KG1 (cell line): ENCODE measurements around the gene AGPAT4.

ENCODE experiments used
- DNase-seq: peaks from one replicate; lab custom pipeline; 2025; lab: John Stamatoyannopoulos, UW

Gene AGPAT4

GRCh38 chr6:161110028-161110779 is 163.7 kb downstream of the AGPAT4 start:
- DNase-seq, result no peak

- DNase-seq, result no peak
Observed at GRCh38 chr6:161109366-161109765, 164.5 kb downstream of the AGPAT4 start.

GRCh38 chr6:161108916-161109315 is 164.9 kb downstream of the AGPAT4 start:
- DNase-seq, result no peak

- DNase-seq, result no peak
Observed at GRCh38 chr6:161107779-161108730, 165.8 kb downstream of the AGPAT4 start.

- no peak for DNase-seq
Observed at GRCh38 chr6:161105408-161105807, 168.5 kb downstream of the AGPAT4 start.

- DNase-seq, result no peak
Observed at GRCh38 chr6:161104966-161105365, 168.9 kb downstream of the AGPAT4 start.

- no peak for DNase-seq
Observed at GRCh38 chr6:161103475-161103874, 170.4 kb downstream of the AGPAT4 start.

- DNase-seq, result no peak
Observed at GRCh38 chr6:161101517-161101916, 172.3 kb downstream of the AGPAT4 start.

- DNase-seq, result no peak
Observed at GRCh38 chr6:161100072-161100471, 173.8 kb downstream of the AGPAT4 start.

GRCh38 chr6:161095916-161096315 is 177.9 kb downstream of the AGPAT4 start:
- no peak for DNase-seq

- DNase-seq, result no peak
Observed at GRCh38 chr6:161094955-161095354, 178.9 kb downstream of the AGPAT4 start.

GRCh38 chr6:161091972-161092701 is 181.7 kb downstream of the AGPAT4 start:
- DNase-seq, result no peak

- no peak for DNase-seq
Observed at GRCh38 chr6:161091151-161091550, 182.7 kb downstream of the AGPAT4 start.

GRCh38 chr6:161088676-161089328 is 185.1 kb downstream of the AGPAT4 start:
- DNase-seq, result no peak

- no peak for DNase-seq
Observed at GRCh38 chr6:161085246-161085645, 188.6 kb downstream of the AGPAT4 start.

- DNase-seq, result no peak
Observed at GRCh38 chr6:161082215-161082614, 191.6 kb downstream of the AGPAT4 start.

- no peak for DNase-seq
Observed at GRCh38 chr6:161080263-161080970, 193.4 kb downstream of the AGPAT4 start.
